LNCaP clone FGC (cell line): Measurements from ENCODE around the gene MYL12B.

Experiments
- DNase-seq: peaks from one replicate; pipeline ENCODE4 v3.0.0-alpha.2; 2011; ENCODE audit warnings: low read depth
- H3K4me3 ChIP-seq: 2 replicates; pipeline ENCODE4 v1.5.1; 2011; ENCODE audit warnings: mild to moderate bottlenecking, low read depth, low read length, control low read depth
- TF ChIP-seq, protein P1 (sequence below): IDR thresholded peaks from 2 replicates; pipeline ENCODE4 v1.5.1; 2012; ENCODE audit warnings: mild to moderate bottlenecking; ENCODE audit not compliant: control insufficient read depth, insufficient read depth; ENCODE audit errors: extremely low read depth

MYL12B gene

DNA sequence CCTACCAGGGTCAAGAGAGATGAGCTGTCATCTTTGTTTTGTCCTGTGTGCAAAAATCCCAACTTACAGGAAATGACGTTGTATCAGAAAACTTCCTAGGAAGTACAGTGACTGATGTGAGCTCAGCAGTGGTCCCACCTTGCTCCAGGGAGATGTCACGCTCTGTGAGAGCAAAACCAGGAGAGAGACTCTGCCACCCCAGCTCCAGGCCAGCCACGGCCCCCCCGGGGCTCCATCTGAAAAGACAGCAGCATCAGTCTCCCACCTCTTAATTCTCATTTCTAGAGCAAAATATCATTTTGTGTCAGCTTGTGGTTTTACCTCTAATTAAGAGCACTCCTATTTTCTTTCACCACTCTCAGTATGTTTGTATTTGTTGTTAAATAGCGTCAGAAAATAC, 57.5 kb downstream of the MYL12B start:
- TF ChIP-seq, protein P1, sequence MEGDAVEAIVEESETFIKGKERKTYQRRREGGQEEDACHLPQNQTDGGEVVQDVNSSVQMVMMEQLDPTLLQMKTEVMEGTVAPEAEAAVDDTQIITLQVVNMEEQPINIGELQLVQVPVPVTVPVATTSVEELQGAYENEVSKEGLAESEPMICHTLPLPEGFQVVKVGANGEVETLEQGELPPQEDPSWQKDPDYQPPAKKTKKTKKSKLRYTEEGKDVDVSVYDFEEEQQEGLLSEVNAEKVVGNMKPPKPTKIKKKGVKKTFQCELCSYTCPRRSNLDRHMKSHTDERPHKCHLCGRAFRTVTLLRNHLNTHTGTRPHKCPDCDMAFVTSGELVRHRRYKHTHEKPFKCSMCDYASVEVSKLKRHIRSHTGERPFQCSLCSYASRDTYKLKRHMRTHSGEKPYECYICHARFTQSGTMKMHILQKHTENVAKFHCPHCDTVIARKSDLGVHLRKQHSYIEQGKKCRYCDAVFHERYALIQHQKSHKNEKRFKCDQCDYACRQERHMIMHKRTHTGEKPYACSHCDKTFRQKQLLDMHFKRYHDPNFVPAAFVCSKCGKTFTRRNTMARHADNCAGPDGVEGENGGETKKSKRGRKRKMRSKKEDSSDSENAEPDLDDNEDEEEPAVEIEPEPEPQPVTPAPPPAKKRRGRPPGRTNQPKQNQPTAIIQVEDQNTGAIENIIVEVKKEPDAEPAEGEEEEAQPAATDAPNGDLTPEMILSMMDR: no peak
- H3K4me3 ChIP-seq: no peak overlapping the region
- DNase-seq: no peak

DNA sequence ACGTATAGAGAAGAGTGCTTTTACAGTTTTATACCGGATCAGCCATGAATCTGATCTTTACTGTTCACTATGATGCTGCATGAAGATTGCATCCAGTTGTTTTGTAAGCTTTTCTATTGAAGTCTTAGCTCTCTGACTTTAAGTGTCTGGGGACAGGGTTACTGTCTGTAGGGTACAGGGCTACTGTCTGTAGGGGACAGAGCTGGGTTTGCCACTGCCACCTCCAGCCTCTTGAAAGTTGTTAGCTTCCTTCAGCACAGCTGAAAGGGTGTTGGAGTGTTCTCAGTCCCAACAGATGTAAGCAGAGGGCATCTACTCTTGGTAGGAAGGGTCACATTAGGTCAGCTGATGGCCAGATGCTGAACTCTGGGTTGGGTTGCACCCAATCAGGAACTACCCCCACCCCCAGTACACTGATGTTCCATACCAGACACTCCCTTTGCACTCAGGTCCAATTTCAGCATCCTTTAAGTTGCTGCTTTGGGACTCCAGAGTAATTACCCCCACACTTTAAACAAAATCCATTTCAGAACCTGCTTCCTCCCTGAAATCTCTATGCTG, 58.0 kb downstream of the MYL12B start:
- TF ChIP-seq, protein P1: no peak
- H3K4me3 ChIP-seq: no peak overlapping the region
- DNase-seq: no peak

DNA sequence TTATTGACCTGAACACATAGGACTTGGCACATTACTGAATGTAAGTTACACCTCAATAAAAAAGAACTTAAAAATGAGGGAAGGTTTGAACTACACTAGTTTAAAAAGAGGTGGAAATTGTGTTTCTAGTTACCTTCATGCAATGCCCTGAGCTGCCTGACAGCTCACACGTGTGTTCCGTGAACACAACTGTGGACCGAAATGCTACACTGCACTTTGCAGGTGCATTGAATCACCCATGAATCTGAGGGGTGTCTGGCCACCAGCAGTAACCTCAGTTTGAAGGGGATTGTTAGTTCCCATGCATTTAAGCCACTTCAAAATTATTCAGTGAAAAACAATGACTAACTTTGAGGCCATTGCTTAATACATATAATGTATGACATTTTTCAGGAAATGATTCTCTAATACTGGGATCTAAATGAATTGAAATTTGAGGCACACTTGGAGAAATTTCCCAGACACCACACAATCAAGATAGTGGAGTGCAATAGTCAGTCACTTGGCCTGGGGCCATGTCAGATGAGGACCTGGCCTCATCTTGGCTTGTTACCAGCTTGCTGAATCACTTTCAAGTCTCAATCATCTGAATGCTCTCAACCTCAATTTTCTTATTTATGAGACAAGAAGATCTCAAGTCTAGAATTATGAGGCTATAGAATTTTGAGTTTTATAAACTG, 59.3 kb downstream of the MYL12B start:
- DNase-seq: no peak
- H3K4me3 ChIP-seq: no peak overlapping the region
- TF ChIP-seq, protein P1: no peak

DNA sequence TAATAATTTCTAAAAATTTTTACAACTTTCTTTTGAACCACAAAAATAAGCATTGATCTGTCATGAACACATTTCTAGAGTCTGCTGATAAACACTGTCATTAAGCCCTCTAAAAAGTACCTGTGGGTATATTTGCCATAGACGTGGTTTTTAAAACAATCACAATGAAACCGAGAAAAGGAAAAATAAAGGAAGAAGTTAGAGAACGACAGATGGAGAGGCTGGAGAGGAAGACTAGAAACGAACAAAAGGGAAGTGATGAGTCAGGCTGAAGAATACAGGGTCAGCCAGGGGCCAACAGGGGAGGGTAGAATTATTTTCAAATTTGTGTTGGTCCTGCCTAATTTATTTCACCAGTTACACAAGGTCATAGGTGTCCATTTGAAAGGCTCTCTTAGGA, 62.0 kb downstream of the MYL12B start:
- TF ChIP-seq, protein P1: no peak
- H3K4me3 ChIP-seq: no peak overlapping the region
- DNase-seq: no peak
